ENCODE data around the gene PIGH. TPM values are rescaled to one million over a fixed set of nuclear protein-coding genes. Genes with fewer than 3 reads are reported as not detected.

Gene PIGH
- total RNA-seq, 6 experiments from 2014 or later, result 12.7 to 16.0 (median 13.8) TPM

DNA sequence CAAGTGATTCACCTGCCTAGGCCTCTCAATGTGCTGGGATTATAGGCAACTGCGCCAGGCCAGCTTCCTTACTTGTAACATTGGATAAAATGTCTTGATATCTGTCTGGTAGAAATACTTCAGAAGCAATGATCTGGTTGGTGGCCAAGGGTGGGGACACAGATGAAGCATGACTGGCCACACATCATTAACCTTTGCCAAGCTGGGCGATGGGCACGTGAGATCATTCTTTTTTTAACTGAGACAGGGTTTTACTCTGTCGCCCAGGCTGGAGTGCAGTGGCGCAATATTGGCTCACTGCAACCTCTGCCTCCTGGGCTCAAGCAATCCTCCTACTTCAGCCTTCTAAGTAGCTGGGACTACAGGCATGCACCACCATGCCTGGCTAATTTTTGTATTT lies 35.8 kb downstream of the PIGH start:
- no peaks in the 10 kb centered on the region for H3K9me3 ChIP-seq
- no peaks in the 10 kb centered on the region for H3K27me3 ChIP-seq
- WGBS (ENCODE audit: insufficient coverage, low coverage, low lambda C conversion rate, missing lambda C conversion rate), result 71% methylated on average over 4 of the region's 5 CpGs
- no peaks in the 10 kb centered on the region for H3K36me3 ChIP-seq
- no peaks in the 10 kb centered on the region for H3K4me1 ChIP-seq
- intact Hi-C loops (cut with DNase I), result no loop called here
- ATAC-seq (no peak), DNase-seq (no peak)
- H3K4me3 ChIP-seq, result no peak overlapping the region
- TF ChIP-seq POLR2A (IDR thresholded peaks at IDR 0.05), result no peak
- TF ChIP-seq, protein P1, sequence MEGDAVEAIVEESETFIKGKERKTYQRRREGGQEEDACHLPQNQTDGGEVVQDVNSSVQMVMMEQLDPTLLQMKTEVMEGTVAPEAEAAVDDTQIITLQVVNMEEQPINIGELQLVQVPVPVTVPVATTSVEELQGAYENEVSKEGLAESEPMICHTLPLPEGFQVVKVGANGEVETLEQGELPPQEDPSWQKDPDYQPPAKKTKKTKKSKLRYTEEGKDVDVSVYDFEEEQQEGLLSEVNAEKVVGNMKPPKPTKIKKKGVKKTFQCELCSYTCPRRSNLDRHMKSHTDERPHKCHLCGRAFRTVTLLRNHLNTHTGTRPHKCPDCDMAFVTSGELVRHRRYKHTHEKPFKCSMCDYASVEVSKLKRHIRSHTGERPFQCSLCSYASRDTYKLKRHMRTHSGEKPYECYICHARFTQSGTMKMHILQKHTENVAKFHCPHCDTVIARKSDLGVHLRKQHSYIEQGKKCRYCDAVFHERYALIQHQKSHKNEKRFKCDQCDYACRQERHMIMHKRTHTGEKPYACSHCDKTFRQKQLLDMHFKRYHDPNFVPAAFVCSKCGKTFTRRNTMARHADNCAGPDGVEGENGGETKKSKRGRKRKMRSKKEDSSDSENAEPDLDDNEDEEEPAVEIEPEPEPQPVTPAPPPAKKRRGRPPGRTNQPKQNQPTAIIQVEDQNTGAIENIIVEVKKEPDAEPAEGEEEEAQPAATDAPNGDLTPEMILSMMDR (IDR thresholded peaks at IDR 0.05), result no peak
- H3K27ac ChIP-seq, result no peak overlapping the region

DNA sequence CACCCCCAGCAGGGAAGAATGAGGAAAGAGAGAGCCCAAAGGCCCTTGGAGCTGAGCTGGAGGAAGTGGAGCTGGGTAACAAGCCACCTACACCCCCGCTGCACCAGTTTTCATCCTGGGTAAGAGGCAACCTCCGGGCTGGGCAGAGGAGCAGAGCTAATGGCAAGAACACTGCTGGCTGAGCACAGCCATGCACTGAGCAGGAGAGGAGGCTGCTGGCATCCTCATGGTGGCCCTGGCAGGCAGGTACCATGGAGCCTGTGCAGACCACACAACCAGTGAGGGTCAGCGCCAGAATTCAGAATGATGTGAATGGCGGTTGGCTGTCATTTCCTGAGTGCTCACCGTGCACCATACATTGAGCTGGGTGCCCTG lies 37.3 kb downstream of the PIGH start:
- no peak overlapping the region for H3K27ac ChIP-seq
- ATAC-seq (peak in 1 of 4 donors; percentile 13), DNase-seq (no peak)
- H3K36me3 ChIP-seq, result no peaks in the 10 kb centered on the region
- no peaks in the 10 kb centered on the region for H3K4me1 ChIP-seq
- no CpG with 5 or more reads among the region's 5 CpGs for WGBS (ENCODE audit: insufficient coverage, low coverage, low lambda C conversion rate, missing lambda C conversion rate)
- no peaks in the 10 kb centered on the region for H3K27me3 ChIP-seq
- H3K9me3 ChIP-seq, result no peaks in the 10 kb centered on the region
- intact Hi-C loops (cut with DNase I), result no loop called here
- TF ChIP-seq POLR2A (IDR thresholded peaks at IDR 0.05), result no peak
- TF ChIP-seq, protein P1 (IDR thresholded peaks at IDR 0.05), result no peak
- no peak overlapping the region for H3K4me3 ChIP-seq

- Histone ChIP-seq H3K27ac (no peak overlapping the region), H3K4me1 (no peaks in the 10 kb centered on the region), H3K36me3 (no peaks in the 10 kb centered on the region), H3K9me3 (no peaks in the 10 kb centered on the region), H3K27me3 (no peaks in the 10 kb centered on the region), H3K4me3 (no peak overlapping the region)
- WGBS (ENCODE audit: insufficient coverage, low coverage, low lambda C conversion rate, missing lambda C conversion rate), result 87% methylated on average over 8 of the region's 14 CpGs
- DNase-seq (no peak), ATAC-seq (peak in 1 of 4 donors; percentile 17)
- TF ChIP-seq POLR2A (IDR thresholded peaks at IDR 0.05), result no peak
- TF ChIP-seq, protein P1 (IDR thresholded peaks at IDR 0.05), result no peak
- intact Hi-C loops (cut with DNase I), result no loop called here
Observed at GRCh38 chr14:67562025-67562775, 37.9 kb downstream of the PIGH start.

GRCh38 chr14:67559639-67560038 lies 40.4 kb downstream of the PIGH start:
- no peaks in the 10 kb centered on the region for H3K36me3 ChIP-seq
- DNase-seq (no peak), ATAC-seq (no peak)
- no peaks in the 10 kb centered on the region for H3K9me3 ChIP-seq
- H3K27ac ChIP-seq, result no peak overlapping the region
- intact Hi-C loops (cut with DNase I), result no loop called here
- 49% methylated on average over 4 of the region's 4 CpGs for WGBS (ENCODE audit: insufficient coverage, low coverage, low lambda C conversion rate, missing lambda C conversion rate)
- H3K4me1 ChIP-seq, result no peaks in the 10 kb centered on the region
- H3K27me3 ChIP-seq, result no peaks in the 10 kb centered on the region
- no peak overlapping the region for H3K4me3 ChIP-seq
- no peak for TF ChIP-seq POLR2A (IDR thresholded peaks at IDR 0.05)
- TF ChIP-seq, protein P1 (IDR thresholded peaks at IDR 0.05), result no peak

Measured in right lobe of liver (tissue), 6 donors.